Measurements from ENCODE around the gene TLE6. TPM values are rescaled to one million over a fixed set of nuclear protein-coding genes. Genes with fewer than 3 reads are reported as not detected.

Gene TLE6
- total and polyA plus RNA-seq, 4 donors = 0.47 to 2.8 (median 1.2) TPM

DNA sequence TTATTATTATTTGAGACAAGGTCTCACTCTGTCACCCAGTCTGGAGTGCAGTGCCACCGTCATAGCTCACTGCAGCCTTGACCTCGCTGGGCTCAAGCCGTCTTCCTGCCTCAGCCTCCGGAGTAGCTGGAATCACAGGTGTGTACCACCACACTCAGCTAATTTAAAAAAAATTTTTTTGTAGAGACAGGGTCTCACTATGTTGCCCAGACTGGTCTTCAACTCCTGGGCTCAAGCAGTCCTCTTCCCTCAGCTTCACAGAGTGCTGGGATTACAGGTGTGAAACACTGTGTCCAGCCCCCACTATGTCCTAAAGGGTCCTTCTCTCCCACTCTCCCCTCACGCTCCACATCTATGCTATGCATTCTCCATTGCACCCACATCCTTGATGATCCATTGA lies 60.9 kb downstream of the TLE6 start:
- Histone ChIP-seq H3K4me1 (ENCODE audit: control insufficient read depth in 4 of 4, insufficient read depth in 4 of 4, low read length in 3 of 4) (peaks cover 10 to 27% (median 18%) of the 10 kb centered on the region in 4 donors), H3K27ac (ENCODE audit: low read depth in 1 of 2, low read length in 2 of 2) (no peak overlapping the region), H3K27me3 (ENCODE audit: control insufficient read depth in 4 of 4, insufficient read depth in 4 of 4, low read length in 3 of 4) (no peaks in the 10 kb centered on the region), H3K9ac (ENCODE audit: low read depth in 1 of 2, low read length in 2 of 2) (no peak overlapping the region), H3K36me3 (ENCODE audit: control insufficient read depth in 4 of 4, insufficient read depth in 3 of 4, low read depth in 1 of 4, low read length in 3 of 4) (no peaks in the 10 kb centered on the region), H3K4me3 (ENCODE audit: low read depth in 1 of 3, low read length in 3 of 3) (no peak overlapping the region), H3K9me3 (ENCODE audit: control insufficient read depth in 4 of 4, low read length in 3 of 4) (no peaks in the 10 kb centered on the region)
- no peak for TF ChIP-seq FOXA1 (IDR thresholded peaks at IDR 0.05)
- no peak for TF ChIP-seq HNF4G (IDR thresholded peaks at IDR 0.05)
- TF ChIP-seq, protein P1, sequence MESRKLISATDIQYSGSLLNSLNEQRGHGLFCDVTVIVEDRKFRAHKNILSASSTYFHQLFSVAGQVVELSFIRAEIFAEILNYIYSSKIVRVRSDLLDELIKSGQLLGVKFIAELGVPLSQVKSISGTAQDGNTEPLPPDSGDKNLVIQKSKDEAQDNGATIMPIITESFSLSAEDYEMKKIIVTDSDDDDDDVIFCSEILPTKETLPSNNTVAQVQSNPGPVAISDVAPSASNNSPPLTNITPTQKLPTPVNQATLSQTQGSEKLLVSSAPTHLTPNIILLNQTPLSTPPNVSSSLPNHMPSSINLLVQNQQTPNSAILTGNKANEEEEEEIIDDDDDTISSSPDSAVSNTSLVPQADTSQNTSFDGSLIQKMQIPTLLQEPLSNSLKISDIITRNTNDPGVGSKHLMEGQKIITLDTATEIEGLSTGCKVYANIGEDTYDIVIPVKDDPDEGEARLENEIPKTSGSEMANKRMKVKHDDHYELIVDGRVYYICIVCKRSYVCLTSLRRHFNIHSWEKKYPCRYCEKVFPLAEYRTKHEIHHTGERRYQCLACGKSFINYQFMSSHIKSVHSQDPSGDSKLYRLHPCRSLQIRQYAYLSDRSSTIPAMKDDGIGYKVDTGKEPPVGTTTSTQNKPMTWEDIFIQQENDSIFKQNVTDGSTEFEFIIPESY (IDR thresholded peaks at IDR 0.05) = no peak
- no peak for TF ChIP-seq HNF4A (conservative IDR thresholded peaks at IDR 0.05)
- TF ChIP-seq FOXA2 (IDR thresholded peaks at IDR 0.05) = no peak
- no peak for TF ChIP-seq SP1 (IDR thresholded peaks at IDR 0.05)
- no peak for TF ChIP-seq JUND (IDR thresholded peaks at IDR 0.05)
- TF ChIP-seq GABPA (IDR thresholded peaks at IDR 0.05 in 1 of 2, conservative IDR thresholded peaks at IDR 0.05 in 1 of 2) = no peak
- TF ChIP-seq, protein P2, sequence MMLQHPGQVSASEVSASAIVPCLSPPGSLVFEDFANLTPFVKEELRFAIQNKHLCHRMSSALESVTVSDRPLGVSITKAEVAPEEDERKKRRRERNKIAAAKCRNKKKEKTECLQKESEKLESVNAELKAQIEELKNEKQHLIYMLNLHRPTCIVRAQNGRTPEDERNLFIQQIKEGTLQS (IDR thresholded peaks at IDR 0.05) = no peak
- TF ChIP-seq, protein P3, sequence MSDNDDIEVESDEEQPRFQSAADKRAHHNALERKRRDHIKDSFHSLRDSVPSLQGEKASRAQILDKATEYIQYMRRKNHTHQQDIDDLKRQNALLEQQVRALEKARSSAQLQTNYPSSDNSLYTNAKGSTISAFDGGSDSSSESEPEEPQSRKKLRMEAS (IDR thresholded peaks at IDR 0.05) = no peak
- TF ChIP-seq, protein P4, sequence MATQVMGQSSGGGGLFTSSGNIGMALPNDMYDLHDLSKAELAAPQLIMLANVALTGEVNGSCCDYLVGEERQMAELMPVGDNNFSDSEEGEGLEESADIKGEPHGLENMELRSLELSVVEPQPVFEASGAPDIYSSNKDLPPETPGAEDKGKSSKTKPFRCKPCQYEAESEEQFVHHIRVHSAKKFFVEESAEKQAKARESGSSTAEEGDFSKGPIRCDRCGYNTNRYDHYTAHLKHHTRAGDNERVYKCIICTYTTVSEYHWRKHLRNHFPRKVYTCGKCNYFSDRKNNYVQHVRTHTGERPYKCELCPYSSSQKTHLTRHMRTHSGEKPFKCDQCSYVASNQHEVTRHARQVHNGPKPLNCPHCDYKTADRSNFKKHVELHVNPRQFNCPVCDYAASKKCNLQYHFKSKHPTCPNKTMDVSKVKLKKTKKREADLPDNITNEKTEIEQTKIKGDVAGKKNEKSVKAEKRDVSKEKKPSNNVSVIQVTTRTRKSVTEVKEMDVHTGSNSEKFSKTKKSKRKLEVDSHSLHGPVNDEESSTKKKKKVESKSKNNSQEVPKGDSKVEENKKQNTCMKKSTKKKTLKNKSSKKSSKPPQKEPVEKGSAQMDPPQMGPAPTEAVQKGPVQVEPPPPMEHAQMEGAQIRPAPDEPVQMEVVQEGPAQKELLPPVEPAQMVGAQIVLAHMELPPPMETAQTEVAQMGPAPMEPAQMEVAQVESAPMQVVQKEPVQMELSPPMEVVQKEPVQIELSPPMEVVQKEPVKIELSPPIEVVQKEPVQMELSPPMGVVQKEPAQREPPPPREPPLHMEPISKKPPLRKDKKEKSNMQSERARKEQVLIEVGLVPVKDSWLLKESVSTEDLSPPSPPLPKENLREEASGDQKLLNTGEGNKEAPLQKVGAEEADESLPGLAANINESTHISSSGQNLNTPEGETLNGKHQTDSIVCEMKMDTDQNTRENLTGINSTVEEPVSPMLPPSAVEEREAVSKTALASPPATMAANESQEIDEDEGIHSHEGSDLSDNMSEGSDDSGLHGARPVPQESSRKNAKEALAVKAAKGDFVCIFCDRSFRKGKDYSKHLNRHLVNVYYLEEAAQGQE (IDR thresholded peaks at IDR 0.05) = no peak
- TF ChIP-seq, protein P5, sequence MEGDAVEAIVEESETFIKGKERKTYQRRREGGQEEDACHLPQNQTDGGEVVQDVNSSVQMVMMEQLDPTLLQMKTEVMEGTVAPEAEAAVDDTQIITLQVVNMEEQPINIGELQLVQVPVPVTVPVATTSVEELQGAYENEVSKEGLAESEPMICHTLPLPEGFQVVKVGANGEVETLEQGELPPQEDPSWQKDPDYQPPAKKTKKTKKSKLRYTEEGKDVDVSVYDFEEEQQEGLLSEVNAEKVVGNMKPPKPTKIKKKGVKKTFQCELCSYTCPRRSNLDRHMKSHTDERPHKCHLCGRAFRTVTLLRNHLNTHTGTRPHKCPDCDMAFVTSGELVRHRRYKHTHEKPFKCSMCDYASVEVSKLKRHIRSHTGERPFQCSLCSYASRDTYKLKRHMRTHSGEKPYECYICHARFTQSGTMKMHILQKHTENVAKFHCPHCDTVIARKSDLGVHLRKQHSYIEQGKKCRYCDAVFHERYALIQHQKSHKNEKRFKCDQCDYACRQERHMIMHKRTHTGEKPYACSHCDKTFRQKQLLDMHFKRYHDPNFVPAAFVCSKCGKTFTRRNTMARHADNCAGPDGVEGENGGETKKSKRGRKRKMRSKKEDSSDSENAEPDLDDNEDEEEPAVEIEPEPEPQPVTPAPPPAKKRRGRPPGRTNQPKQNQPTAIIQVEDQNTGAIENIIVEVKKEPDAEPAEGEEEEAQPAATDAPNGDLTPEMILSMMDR (IDR thresholded peaks at IDR 0.05; ENCODE audit: low read depth, low read length, missing input control) = no peak
- no peak for TF ChIP-seq RXRA (IDR thresholded peaks at IDR 0.05)
- no peak for TF ChIP-seq RAD21 (IDR thresholded peaks at IDR 0.05)
- WGBS = 84% methylated on average over 5 of the region's 5 CpGs
- DNase-seq (ENCODE audit: low spot score) = no peak

DNA sequence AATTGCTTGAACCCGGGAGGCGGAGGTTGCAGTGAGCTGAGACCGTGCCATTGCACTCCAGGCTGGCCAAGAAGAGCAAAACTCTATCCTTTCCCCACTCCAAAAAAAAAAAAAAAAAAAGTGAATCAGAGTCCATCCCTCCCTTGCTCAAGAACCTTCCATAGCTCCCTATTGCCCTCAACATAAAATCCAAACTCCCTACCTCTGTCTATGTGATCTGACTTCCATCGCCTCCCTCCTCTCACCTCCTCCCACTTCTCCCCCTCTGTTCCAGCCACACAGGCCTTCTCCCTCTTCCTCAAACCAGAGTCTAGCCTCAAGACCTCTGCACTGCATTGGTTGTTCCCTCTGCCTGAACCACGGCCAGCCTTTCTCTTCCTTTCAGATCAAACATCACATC lies 61.8 kb downstream of the TLE6 start:
- TF ChIP-seq FOXA1 (IDR thresholded peaks at IDR 0.05) (no peak), NR2F2 (IDR thresholded peaks at IDR 0.05) (no peak), YY1 (IDR thresholded peaks at IDR 0.05) (no peak), EGR1 (IDR thresholded peaks at IDR 0.05; ENCODE audit: low read depth in 2 of 2) (no peak)
- TF ChIP-seq, protein P1 (IDR thresholded peaks at IDR 0.05) = no peak
- TF ChIP-seq, protein P2 (IDR thresholded peaks at IDR 0.05) = no peak
- TF ChIP-seq, protein P4 (IDR thresholded peaks at IDR 0.05) = no peak

More for the DNA sequence above, 61.8 kb downstream of the TLE6 start:
- Histone ChIP-seq H3K9me3 (ENCODE audit: control insufficient read depth in 4 of 4, low read length in 3 of 4) (no peaks in the 10 kb centered on the region), H3K4me1 (ENCODE audit: control insufficient read depth in 4 of 4, insufficient read depth in 4 of 4, low read length in 3 of 4) (peaks cover 6 to 19% (median 14%) of the 10 kb centered on the region in 4 donors), H3K36me3 (ENCODE audit: control insufficient read depth in 4 of 4, insufficient read depth in 3 of 4, low read depth in 1 of 4, low read length in 3 of 4) (no peaks in the 10 kb centered on the region), H3K9ac (ENCODE audit: low read depth in 1 of 2, low read length in 2 of 2) (no peak overlapping the region), H3K27me3 (ENCODE audit: control insufficient read depth in 4 of 4, insufficient read depth in 4 of 4, low read length in 3 of 4) (no peaks in the 10 kb centered on the region), H3K27ac (ENCODE audit: low read depth in 1 of 2, low read length in 2 of 2) (no peak overlapping the region), H3K4me3 (ENCODE audit: low read depth in 1 of 3, low read length in 3 of 3) (no peak overlapping the region)
- 82% methylated on average over 5 of the region's 5 CpGs for WGBS
- DNase-seq (ENCODE audit: low spot score) = no peak

Data from liver (tissue), 9 donors.